Kidney (tissue), 14 donors: ENCODE results near the gene NEO1. TPM values are rescaled to one million over a fixed set of nuclear protein-coding genes. Genes with fewer than 3 reads are reported as not detected.

ENCODE experiments used
- DNase-seq, 5 donors: peaks; one replicate each; pipeline ENCODE4 v3.0.0-alpha.2; 2013 to 2020
- FAIRE-seq: peaks from 2 replicates; lab custom pipeline; 2012; peaks lifted over from hg19 to GRCh38; lab: Jason Lieb, UNC
- H3K27ac ChIP-seq, 2 donors: one replicate each; pipeline ENCODE4 v1.7.0; 2013; ENCODE audit warnings: low read depth in 2 of 2, low read length in 2 of 2, inconsistent platforms in 1 of 2
- H3K27me3 ChIP-seq: one replicate; pipeline ENCODE4 v1.7.1; 2013; ENCODE audit warnings: low read length, inconsistent platforms; ENCODE audit not compliant: control insufficient read depth, insufficient read depth
- H3K36me3 ChIP-seq, 3 donors: one replicate each; pipeline versions ENCODE4 v1.7.0 to v1.7.1; 2013; ENCODE audit warnings: low read length in 3 of 3, control low read depth in 1 of 3, inconsistent platforms in 1 of 3; ENCODE audit not compliant: insufficient read depth in 3 of 3, control insufficient read depth in 2 of 3
- H3K4me1 ChIP-seq, 3 donors: one replicate each; pipeline versions ENCODE4 v1.7.0 to v1.7.1; 2013; ENCODE audit warnings: low read length in 3 of 3, inconsistent platforms in 1 of 3, low read depth in 1 of 3; ENCODE audit not compliant: control insufficient read depth in 2 of 3, insufficient read depth in 2 of 3
- H3K4me3 ChIP-seq, 3 donors: one replicate each; pipeline versions ENCODE4 v1.7.0 to v1.8.1; 2013; ENCODE audit warnings: low read length in 3 of 3, control low read depth in 1 of 3, inconsistent platforms in 1 of 3
- H3K9ac ChIP-seq, 3 donors: one replicate each; pipeline versions ENCODE4 v1.7.0 to v1.7.1; 2013; ENCODE audit warnings: low read length in 3 of 3, control low read depth in 1 of 3, inconsistent platforms in 1 of 3
- H3K9me3 ChIP-seq, 3 donors: one replicate each; pipeline versions ENCODE4 v1.7.0 to v1.7.1; 2013; ENCODE audit warnings: low read length in 3 of 3, control low read depth in 1 of 3, inconsistent platforms in 1 of 3; ENCODE audit not compliant: control insufficient read depth in 2 of 3, insufficient read depth in 1 of 3
- intact Hi-C: fragments of 100-400 bp; cut with DNase I; formaldehyde crosslinking; loops from one replicate; pipeline ENCODE4 v1.11.1; 2022
- polyA plus RNA-seq: library from polyadenylated mRNA; stranded (reverse); fragments of 350-450 nt; fragmentation: Illumina TruSeq; extraction: RNeasy Lipid Tissue Mini Kit (QIAGEN cat#74804); gene quantifications from one replicate; pipeline ENCODE4 v1.2.3, GENCODE V29; 2014; ENCODE audit warnings: low read depth, low replicate concordance; ENCODE audit not compliant: insufficient read depth
- total RNA-seq: library from RNA; stranded (reverse); fragmentation: NEBNext Ultra II Directional; extraction: Animal tissue kit (Norgen Biotek cat#: 25700); gene quantifications from one replicate; pipeline ENCODE4 v1.2.1, GENCODE V29; 2021
- TF ChIP-seq, protein P1 (sequence below): IDR thresholded peaks from 3 replicates; pipeline ENCODE4 v1.5.1; 2012; ENCODE audit warnings: mild to moderate bottlenecking, moderate library complexity, borderline replicate concordance; ENCODE audit not compliant: insufficient read depth; ENCODE audit errors: extremely low read depth
- donor health status: control.
- donor health status: control.
- donor health status: control.
- donor health status: control.
- donor health status: control.
- donor health status: DM: yes; HTN: yes; CAD: no.
- donor health status: Normal renal cell carcinoma (clear cell type).

Gene NEO1
- total and polyA plus RNA-seq, 2 donors from 2014 or later, result 12.4 to 43.3 TPM

GRCh38 chr15:73325191-73325861, 273.1 kb downstream of the NEO1 start:
- Histone ChIP-seq H3K9me3 (no peaks in the 10 kb centered on the region), H3K36me3 (no peaks in the 10 kb centered on the region), H3K27ac (no peak overlapping the region), H3K9ac (no peak overlapping the region), H3K4me1 (no peaks in the 10 kb centered on the region), H3K4me3 (no peak overlapping the region), H3K27me3 (no peaks in the 10 kb centered on the region)
- intact Hi-C loops, result no loop called here
- FAIRE-seq, result no peak
- TF ChIP-seq, protein P1, sequence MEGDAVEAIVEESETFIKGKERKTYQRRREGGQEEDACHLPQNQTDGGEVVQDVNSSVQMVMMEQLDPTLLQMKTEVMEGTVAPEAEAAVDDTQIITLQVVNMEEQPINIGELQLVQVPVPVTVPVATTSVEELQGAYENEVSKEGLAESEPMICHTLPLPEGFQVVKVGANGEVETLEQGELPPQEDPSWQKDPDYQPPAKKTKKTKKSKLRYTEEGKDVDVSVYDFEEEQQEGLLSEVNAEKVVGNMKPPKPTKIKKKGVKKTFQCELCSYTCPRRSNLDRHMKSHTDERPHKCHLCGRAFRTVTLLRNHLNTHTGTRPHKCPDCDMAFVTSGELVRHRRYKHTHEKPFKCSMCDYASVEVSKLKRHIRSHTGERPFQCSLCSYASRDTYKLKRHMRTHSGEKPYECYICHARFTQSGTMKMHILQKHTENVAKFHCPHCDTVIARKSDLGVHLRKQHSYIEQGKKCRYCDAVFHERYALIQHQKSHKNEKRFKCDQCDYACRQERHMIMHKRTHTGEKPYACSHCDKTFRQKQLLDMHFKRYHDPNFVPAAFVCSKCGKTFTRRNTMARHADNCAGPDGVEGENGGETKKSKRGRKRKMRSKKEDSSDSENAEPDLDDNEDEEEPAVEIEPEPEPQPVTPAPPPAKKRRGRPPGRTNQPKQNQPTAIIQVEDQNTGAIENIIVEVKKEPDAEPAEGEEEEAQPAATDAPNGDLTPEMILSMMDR, result no peak
- DNase-seq, result peak in 1 of 5 donors; percentile 16

DNA sequence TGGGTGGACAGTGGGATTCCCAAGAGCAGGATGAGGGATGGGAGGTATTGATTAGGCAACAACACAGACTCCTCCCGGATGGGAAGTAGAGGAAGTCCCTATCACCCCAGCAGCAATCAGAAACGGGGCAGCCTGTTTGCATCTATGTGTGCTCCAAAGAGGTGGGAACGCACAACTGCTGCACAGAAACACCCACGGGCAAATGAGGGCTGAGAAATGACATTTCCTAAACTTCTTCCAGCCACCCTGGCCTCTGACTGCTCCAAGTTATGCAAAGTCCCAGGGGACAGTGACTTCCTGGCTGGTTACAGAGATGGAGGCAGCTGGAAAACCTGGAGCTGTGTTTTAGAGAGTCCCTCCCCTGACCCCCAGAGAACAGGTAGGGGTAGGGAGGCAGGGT, 273.9 kb downstream of the NEO1 start:
- DNase-seq (no peak), FAIRE-seq (no peak)
- H3K27ac ChIP-seq, result no peak overlapping the region
- TF ChIP-seq, protein P1, result no peak
- no peaks in the 10 kb centered on the region for H3K27me3 ChIP-seq
- intact Hi-C loops, result no loop called here
- no peak overlapping the region for H3K4me3 ChIP-seq
- no peaks in the 10 kb centered on the region for H3K36me3 ChIP-seq
- H3K9ac ChIP-seq, result no peak overlapping the region
- H3K4me1 ChIP-seq, result no peaks in the 10 kb centered on the region
- H3K9me3 ChIP-seq, result no peaks in the 10 kb centered on the region

DNA sequence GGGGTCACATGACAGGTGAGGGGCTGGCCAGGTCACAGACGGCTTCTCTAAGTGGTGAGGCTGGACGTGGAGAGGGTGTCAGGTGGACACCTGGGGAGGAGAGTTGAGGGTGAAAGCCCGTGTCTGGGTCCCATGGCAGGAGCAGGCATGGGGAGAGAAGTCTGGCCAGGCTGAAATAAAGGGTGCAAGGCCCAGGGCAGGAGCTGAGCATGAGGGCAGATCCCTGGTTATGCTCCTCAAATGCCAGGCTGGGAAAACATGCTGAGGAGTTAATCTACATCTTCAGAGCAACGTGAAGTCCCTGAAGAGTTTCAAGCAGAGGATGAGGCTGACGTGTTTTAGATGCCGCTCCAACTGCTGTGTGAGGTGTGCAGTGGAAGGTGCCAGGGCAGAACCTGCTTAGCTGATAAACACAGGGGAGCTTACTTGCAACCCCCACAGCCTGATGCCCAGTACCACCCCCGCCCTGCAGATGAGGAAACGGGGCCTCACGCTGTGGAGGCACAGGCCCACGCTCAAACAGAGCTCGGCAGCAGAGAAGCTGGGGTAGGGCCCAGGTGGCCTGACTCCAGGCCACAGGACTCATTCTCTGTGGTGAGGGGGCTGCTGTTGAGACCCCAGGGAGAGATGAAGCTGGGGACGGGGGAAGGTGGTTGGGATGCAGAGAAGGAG, 276.0 kb downstream of the NEO1 start:
- FAIRE-seq (no peak), DNase-seq (peak in 1 of 5 donors; percentile 32)
- Histone ChIP-seq H3K4me3 (no peak overlapping the region), H3K9me3 (no peaks in the 10 kb centered on the region), H3K27ac (no peak overlapping the region), H3K36me3 (no peaks in the 10 kb centered on the region), H3K4me1 (no peaks in the 10 kb centered on the region), H3K27me3 (no peaks in the 10 kb centered on the region), H3K9ac (no peak overlapping the region)
- intact Hi-C loops, result no loop called here
- TF ChIP-seq, protein P1, result no peak
